Panc1 (cell line): ENCODE measurements around the gene DYRK1A.

Experiments
- CTCF ChIP-seq: fragments of 450-650 bp; IDR thresholded peaks from 2 replicates; pipeline ENCODE4 v1.5.1; 2017; ENCODE audit warnings: mild to moderate bottlenecking
- POLR2AphosphoS5 ChIP-seq: IDR thresholded peaks from 2 replicates; pipeline ENCODE4 v1.6.1; 2012; ENCODE audit warnings: mild to moderate bottlenecking, low read depth, low read length, moderate library complexity
- REST ChIP-seq, 2 experiments: IDR thresholded peaks; 2 replicates each; pipeline ENCODE4 v1.6.1; 2011 to 2012; ENCODE audit warnings: low read depth in 2 of 2, control low read depth in 1 of 2, low read length in 1 of 2, mild to moderate bottlenecking in 1 of 2, moderate library complexity in 1 of 2; ENCODE audit not compliant: insufficient read depth in 1 of 2
- SIN3A ChIP-seq: IDR thresholded peaks from 2 replicates; pipeline ENCODE4 v1.6.1; 2012; ENCODE audit warnings: low read depth, mild to moderate bottlenecking, low read length, moderate library complexity, borderline replicate concordance; ENCODE audit not compliant: insufficient read depth
- TCF7L2 ChIP-seq: IDR thresholded peaks from 2 replicates; pipeline ENCODE4 v1.6.1; 2011; ENCODE audit warnings: mild to moderate bottlenecking, low read depth, low read length, inconsistent platforms

- TF ChIP-seq CTCF (no peak), POLR2AphosphoS5 (no peak), TCF7L2 (no peak), REST (IDR thresholded peaks at IDR 0.05; ENCODE audit: insufficient read depth in 1 of 2, low read depth in 2 of 2, low read length in 1 of 2) (no peak), SIN3A (no peak)
Observed at GRCh38 chr21:37484535-37485474, 118.2 kb downstream of the DYRK1A start.
